Activated naive CD4-positive, alpha-beta T cell treated with anti-CD3 and anti-CD28 coated beads for 36 hours (primary cell): Measurements from ENCODE around the gene SLC6A19. TPM values are rescaled to one million over a fixed set of nuclear protein-coding genes. Genes with fewer than 3 reads are reported as not detected.
"Not testable (repeated sequence)": the region's sequence is repeated elsewhere in the genome, so short reads cannot be mapped to it uniquely, and the experiment has no call there.

ENCODE experiments used
- CTCF ChIA-PET: fragments of 350-600 bp; sonication (Branson Sonifier 250); formaldehyde crosslinking; loops from one replicate; lab custom pipeline; 2021; ENCODE audit warnings: antibody characterized with exemption; lab: Charles Lee
- DNase-seq: peaks from one replicate; pipeline ENCODE4 v3.0.0-alpha.2; 2020
- H3K27ac Mint-ChIP-seq: one replicate; pipeline ENCODE4 v1.8.0; 2021; ENCODE audit warnings: mild to moderate bottlenecking, mixed read lengths
- H3K27me3 Mint-ChIP-seq: one replicate; pipeline ENCODE4 v1.8.0; 2021; ENCODE audit warnings: low read depth, mixed read lengths
- H3K36me3 Mint-ChIP-seq: one replicate; pipeline ENCODE4 v1.8.0; 2021; ENCODE audit warnings: low read depth, mixed read lengths
- H3K4me1 Mint-ChIP-seq: one replicate; pipeline ENCODE4 v1.8.0; 2021; ENCODE audit warnings: low read depth, mixed read lengths
- H3K4me3 Mint-ChIP-seq: one replicate; pipeline ENCODE4 v1.8.0; 2021; ENCODE audit warnings: mild to moderate bottlenecking, moderate library complexity, mixed read lengths
- H3K9me3 Mint-ChIP-seq: one replicate; pipeline ENCODE4 v1.8.0; 2021; ENCODE audit warnings: mixed read lengths
- intact Hi-C: fragments of 100-400 bp; cut with micrococcal nuclease; formaldehyde crosslinking; loops from one replicate; pipeline ENCODE4 v1.15.1; 2023
- total RNA-seq, 2 experiments: library from RNA; stranded (reverse); gene quantifications; one replicate each; pipeline ENCODE4 v1.2.3, GENCODE V29; 2021

SLC6A19 gene
- not detected for total RNA-seq

DNA sequence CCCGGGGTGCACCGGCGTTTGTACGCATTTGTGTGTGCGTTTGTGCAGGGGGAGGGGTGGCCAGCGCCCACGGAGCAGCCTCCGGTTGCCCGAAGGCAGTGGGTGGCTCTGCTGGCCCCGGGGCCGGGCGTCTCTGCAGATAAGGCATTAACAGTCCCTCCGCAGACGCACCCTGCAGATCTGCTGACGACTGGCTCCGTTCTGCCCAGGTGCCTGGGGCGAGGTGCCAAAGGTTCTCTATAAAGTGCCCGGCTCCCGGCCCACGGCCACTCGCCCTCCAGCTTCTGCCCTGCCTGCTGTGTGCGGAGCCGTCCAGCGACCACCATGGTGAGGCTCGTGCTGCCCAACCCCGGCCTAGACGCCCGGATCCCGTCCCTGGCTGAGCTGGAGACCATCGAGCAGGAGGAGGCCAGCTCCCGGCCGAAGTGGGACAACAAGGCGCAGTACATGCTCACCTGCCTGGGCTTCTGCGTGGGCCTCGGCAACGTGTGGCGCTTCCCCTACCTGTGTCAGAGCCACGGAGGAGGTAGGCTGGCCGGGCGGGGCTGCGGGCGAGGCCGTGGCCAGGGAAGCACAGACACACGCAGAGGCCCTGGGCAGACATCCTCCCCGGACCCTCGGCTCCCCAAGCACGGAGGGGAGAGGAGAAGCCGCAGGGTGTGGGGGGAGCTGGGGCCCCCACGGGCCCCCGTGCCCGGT lies at the start of gene SLC6A19:
Gene SLC6A19, plus strand, starts transcription at position 269 of the 699 bp plus-strand sequence. Its CDS starts 56 bp downstream, at position 325.
- CTCF ChIA-PET = interaction anchor here (0.6 kb wide), 1 partner anchor 272 kb away, joined by 4 read pairs; no protein-coding TSS in a partner anchor
- Mint-ChIP-seq H3K27me3 (peaks cover 2% of the 10 kb centered on the region), H3K9me3 (no peaks in the 10 kb centered on the region), H3K4me1 (no peaks in the 10 kb centered on the region), H3K27ac (no peak within 1 kb of the TSS), H3K4me3 (no peak within 1 kb of the TSS), H3K36me3 (no peaks in the 10 kb centered on the region)
- intact Hi-C loops = no loop called here
- no peak for DNase-seq

DNA sequence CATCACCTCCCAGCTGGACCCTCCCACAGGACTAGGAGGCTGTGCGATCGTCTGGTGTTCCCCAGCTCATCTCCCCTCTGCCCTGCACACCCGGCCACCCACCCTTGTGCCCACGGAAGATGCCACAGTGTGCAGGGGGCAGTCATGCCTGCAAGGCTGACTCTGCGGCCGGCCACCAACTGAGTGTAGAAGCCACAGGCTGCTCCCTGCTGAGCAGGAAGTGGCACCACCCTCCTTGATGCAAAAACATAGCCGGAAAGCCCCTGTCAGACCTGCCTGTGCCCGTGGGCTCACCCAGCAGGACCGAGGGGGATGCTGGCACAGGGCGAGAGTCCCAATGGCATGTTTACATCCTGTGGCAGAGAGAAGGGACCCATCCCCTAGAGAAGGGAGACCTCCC lies 49.2 kb upstream of the SLC6A19 start:
- no peak overlapping the region for H3K4me3 Mint-ChIP-seq
- intact Hi-C loops = no loop called here

DNA sequence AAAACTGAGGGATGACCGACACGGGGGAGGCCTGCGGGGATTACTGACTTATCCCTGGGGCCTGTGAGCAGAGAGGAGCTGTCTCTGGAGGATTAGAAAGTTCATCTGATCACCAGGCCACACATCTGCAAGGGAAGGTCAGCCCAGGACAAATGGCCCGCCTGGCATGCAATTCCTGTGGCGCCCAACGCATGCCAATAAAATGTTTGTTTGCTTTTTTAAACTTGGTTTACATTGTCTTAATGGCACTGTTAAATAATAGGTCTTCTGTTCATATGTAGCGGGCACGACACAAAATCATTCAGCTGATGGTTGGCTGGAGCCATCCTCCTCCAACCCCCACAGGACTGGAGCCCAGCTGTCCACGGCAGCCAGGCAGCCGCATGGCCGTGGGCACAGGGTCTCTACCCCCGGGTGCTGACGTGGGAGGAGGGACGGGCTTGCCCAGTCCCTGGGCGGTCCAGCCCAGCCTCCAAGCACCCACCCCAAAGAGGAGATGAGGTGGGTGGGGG lies 48.6 kb upstream of the SLC6A19 start:
- CTCF ChIA-PET = no interaction called here
- peaks cover 2% of the 10 kb centered on the region for H3K36me3 Mint-ChIP-seq
- no peaks in the 10 kb centered on the region for H3K4me1 Mint-ChIP-seq
- H3K9me3 Mint-ChIP-seq = peaks cover 2% of the 10 kb centered on the region
- no peak for DNase-seq
- intact Hi-C loops = no loop called here
- H3K27me3 Mint-ChIP-seq = peaks cover 29% of the 10 kb centered on the region
- H3K27ac Mint-ChIP-seq = no peak overlapping the region
- no peak overlapping the region for H3K4me3 Mint-ChIP-seq

More for the DNA sequence above, 49.2 kb upstream of the SLC6A19 start:
- H3K27me3 Mint-ChIP-seq = peaks cover 23% of the 10 kb centered on the region
- no peak overlapping the region for H3K27ac Mint-ChIP-seq
- H3K4me1 Mint-ChIP-seq = no peaks in the 10 kb centered on the region
- no peak for DNase-seq
- H3K9me3 Mint-ChIP-seq = no peaks in the 10 kb centered on the region
- no peaks in the 10 kb centered on the region for H3K36me3 Mint-ChIP-seq
- CTCF ChIA-PET = no interaction called here

DNA sequence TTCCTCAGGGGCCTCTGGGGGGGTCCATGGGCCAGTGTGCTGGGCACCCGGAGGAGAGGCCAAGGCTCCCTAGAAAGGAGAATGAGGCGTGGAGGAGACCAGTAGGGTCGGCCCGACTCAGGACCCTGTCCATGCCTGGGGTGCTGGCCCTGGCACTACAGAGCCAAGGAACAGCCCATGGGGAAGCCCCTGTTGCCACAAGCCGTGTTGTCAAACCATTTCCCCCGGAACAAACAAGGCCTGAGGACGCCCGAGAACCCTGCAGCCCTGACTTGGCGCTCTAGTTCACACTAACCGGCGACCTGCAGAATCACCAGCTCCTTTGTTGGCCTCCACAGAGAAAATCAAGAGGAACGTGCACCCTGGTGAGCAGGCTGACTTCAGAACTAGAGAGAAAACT lies 48.0 kb upstream of the SLC6A19 start:
- no peaks in the 10 kb centered on the region for H3K4me1 Mint-ChIP-seq
- intact Hi-C loops = no loop called here
- H3K27ac Mint-ChIP-seq = no peak overlapping the region
- H3K36me3 Mint-ChIP-seq = peaks cover 2% of the 10 kb centered on the region
- no peak for DNase-seq
- peaks cover 2% of the 10 kb centered on the region for H3K9me3 Mint-ChIP-seq
- H3K4me3 Mint-ChIP-seq = no peak overlapping the region
- CTCF ChIA-PET = no interaction called here
- peaks cover 32% of the 10 kb centered on the region for H3K27me3 Mint-ChIP-seq

DNA sequence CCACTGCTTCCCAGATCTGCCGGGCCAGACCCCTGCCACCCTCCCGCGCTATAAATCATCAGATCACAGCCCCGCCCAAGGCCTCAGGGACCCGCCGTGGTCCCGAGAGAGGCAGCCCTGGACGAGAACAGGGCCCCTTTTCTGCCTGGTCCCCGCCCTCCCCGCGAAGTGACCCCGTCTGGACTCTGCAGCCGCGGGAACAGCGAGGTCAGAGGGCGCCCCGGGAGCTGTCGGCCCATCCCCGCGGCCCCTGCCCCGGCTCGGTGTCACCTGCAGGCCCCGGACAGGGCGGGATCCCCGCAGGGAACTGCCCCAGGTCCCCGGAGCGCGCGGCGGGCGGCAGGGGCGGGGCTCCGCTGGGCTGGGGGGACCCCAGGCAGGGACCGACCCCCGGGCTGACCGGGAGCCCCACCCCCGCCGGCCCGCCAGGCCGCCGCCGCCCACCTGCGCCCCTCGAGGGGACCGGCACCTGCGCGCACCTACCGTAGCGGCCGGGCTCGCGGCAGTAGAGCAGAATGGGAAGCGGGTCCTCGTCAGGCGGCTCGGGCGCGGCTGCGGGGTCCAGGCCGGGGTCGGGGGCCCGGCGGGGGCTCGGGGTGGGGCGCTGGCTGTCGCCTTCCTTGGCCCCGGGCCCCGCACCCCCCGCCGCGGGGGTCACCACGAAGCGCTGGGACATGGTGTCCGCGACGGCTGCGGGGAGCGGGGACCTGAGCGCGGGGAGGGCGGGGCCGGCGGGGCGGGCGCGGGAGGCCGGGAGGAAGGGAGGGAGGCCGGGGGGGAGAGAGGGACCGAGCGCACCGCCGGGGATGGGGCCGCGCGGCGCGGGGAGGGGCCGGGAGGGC lies 46.0 kb upstream of the SLC6A19 start:
- intact Hi-C loops = no loop called here
- DNase-seq = no peak
- CTCF ChIA-PET = no interaction called here
- Mint-ChIP-seq H3K4me1 (no peaks in the 10 kb centered on the region), H3K36me3 (peaks cover 2% of the 10 kb centered on the region), H3K27ac (no peak overlapping the region), H3K27me3 (peaks cover 51% of the 10 kb centered on the region), H3K9me3 (peaks cover 2% of the 10 kb centered on the region), H3K4me3 (no peak overlapping the region)

DNA sequence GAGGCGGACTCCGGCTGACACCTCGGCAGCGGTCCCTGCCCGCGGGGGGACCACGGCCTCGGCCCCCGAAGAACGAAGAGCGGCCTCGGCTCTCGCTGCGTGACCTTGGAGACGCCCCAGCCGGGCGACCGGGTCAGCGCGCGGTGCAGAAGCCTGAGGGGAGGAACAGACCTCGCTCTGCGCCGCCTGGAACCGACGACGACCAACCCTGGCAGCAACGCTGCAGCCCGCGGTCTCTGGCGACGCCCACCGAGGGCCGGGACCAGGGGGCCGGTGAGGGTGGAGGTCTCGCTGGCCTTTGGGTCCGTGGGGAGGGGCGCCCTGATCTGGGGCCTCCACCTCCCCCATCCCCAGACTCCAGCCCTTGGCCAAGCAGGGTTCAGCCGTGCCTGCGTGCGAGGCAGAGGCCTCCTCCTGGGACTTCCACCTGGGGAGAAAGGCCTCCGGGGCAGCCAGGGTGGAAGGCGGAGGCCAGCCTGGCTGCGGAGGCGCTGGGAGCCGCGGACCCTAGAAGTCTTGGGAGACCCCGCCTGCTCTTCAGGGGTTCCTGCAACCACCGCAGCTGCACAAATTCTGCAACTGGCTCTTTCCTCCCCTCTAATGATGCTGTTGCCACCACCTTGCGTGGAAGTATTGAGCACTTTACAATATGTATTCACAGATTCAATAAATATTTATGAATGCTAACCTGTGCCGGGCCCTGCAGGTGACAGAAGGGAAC lies 45.2 kb upstream of the SLC6A19 start:
- Mint-ChIP-seq H3K9me3 (peaks cover 2% of the 10 kb centered on the region), H3K27ac (no peak overlapping the region), H3K4me1 (no peaks in the 10 kb centered on the region), H3K27me3 (peaks cover 51% of the 10 kb centered on the region), H3K4me3 (no peak overlapping the region), H3K36me3 (peaks cover 2% of the 10 kb centered on the region)
- intact Hi-C loops = no loop called here
- no peak for DNase-seq
- CTCF ChIA-PET = no interaction called here

DNA sequence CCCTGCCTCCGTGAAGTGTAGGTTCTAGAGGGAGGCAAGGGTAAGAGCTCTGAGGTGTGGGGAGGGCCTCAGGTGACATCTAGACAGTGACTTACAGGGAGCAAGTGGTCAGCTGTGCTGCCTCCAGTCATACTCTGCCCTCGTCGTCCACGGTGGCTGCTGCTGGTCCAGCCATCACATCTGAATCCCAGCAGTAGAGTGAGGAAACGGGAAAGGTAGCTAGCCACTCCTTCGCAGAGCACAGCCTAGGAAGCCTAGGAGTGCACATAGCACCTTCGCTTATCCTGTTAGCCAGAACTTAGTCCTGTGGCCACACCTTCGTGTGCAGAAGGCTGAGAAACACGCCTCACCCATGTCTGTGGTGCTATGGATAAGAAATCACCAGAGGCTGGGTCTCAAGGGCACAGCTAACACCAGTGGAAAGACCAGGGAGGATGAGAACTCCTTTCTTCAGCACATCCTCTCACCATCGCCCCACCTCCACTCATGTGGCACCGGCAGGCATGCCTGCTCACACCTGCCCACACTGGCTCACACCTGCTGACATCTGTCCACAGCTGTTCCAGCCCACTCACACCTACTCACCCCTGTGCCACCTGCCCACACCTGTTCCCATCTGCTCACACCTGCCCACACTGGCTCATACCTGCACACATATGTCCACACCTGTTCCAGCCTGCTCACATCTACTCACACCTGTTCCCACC lies 44.5 kb upstream of the SLC6A19 start:
- Mint-ChIP-seq H3K4me1 (no peaks in the 10 kb centered on the region), H3K36me3 (peaks cover 2% of the 10 kb centered on the region), H3K27me3 (peaks cover 51% of the 10 kb centered on the region), H3K4me3 (no peak overlapping the region), H3K9me3 (peaks cover 2% of the 10 kb centered on the region), H3K27ac (no peak overlapping the region)
- CTCF ChIA-PET = no interaction called here
- no peak for DNase-seq
- intact Hi-C loops = no loop called here

DNA sequence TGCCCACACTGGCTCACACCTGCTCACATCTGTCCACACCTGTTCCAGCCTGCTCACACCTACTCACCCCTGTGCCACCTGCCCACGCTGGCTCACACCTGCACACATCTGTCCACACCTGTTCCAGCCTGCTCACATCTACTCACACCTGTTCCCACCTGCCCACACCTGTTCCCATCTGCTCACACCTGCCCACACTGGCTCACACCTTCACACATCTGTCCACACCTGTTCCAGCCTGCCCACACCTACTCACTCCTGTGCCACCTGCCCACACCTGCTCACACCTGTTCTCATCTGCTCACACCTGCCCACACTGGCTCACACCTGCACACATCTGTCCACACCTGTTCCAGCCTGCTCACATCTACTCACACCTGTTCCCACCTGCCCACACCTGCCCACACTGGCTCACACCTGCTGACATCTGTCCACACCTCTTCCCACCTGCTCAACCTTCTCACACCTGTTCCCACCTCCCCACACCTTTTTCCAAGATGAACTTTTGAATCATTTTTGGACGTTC lies 43.9 kb upstream of the SLC6A19 start:
- H3K9me3 Mint-ChIP-seq, H3K36me3 Mint-ChIP-seq, DNase-seq, H3K27ac Mint-ChIP-seq, H3K4me3 Mint-ChIP-seq, H3K4me1 Mint-ChIP-seq, intact Hi-C loops, CTCF ChIA-PET: not testable (repeated sequence)
- H3K27me3 Mint-ChIP-seq = peaks cover 51% of the 10 kb centered on the region

DNA sequence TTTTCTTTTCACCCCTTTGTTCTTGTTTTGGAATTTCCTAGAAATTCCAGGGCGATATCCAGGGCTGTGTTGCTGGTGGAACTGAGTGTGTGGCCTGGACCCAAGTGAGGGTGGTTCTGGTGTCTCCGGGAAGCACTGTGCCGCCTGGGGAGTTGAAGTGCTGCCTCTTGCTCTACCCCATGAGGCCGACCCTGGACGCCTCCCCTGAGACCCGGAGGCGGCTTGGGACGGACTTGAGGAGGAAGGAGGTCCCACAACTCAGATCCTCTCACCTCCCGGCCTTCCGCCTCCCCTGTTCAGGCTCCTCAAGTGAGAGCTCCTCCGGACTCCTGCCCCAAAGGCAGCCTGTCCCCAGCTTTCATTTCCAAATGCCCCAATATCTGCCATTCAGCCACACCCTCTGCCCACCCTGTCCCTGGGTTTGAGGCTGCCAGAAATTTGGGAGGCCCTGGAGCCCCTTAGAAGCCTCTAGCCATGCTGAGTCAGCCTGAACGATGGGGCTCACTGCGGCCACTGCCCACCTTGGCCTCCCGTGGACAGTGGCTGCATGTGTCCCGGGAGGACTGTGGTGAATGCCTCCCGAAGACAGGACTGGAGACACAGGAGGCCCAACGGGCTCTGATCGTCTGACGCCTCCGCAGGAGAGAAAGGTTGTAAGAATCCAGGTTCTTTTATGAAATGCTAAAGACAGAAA lies 42.6 kb upstream of the SLC6A19 start:
- Mint-ChIP-seq H3K27me3 (peaks cover 46% of the 10 kb centered on the region), H3K4me3 (no peak overlapping the region), H3K27ac (no peak overlapping the region), H3K36me3 (peaks cover 2% of the 10 kb centered on the region), H3K9me3 (peaks cover 2% of the 10 kb centered on the region), H3K4me1 (no peaks in the 10 kb centered on the region)
- intact Hi-C loops = no loop called here
- DNase-seq = no peak
- CTCF ChIA-PET = no interaction called here

DNA sequence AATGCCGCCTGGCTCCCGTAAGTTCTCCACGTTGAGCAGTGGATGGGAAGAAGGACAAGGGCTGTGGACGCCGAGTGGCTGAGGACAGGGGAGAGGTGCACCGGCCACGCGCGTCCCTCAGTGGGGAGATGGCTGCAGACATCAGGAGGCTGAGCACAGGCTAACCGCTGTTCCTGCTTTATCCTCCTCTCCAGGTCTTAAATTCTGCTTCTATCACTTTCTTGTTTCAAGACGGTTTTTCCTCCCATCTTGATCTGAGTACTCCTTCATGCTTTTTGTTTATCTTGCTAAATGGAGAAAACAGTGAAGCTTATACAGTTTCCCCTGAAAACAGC lies 42.1 kb upstream of the SLC6A19 start:
- Mint-ChIP-seq H3K9me3 (peaks cover 2% of the 10 kb centered on the region), H3K36me3 (peaks cover 2% of the 10 kb centered on the region), H3K27me3 (peaks cover 41% of the 10 kb centered on the region), H3K4me1 (no peaks in the 10 kb centered on the region), H3K27ac (no peak overlapping the region), H3K4me3 (no peak overlapping the region)
- intact Hi-C loops = no loop called here
- CTCF ChIA-PET = no interaction called here
- DNase-seq = no peak

DNA sequence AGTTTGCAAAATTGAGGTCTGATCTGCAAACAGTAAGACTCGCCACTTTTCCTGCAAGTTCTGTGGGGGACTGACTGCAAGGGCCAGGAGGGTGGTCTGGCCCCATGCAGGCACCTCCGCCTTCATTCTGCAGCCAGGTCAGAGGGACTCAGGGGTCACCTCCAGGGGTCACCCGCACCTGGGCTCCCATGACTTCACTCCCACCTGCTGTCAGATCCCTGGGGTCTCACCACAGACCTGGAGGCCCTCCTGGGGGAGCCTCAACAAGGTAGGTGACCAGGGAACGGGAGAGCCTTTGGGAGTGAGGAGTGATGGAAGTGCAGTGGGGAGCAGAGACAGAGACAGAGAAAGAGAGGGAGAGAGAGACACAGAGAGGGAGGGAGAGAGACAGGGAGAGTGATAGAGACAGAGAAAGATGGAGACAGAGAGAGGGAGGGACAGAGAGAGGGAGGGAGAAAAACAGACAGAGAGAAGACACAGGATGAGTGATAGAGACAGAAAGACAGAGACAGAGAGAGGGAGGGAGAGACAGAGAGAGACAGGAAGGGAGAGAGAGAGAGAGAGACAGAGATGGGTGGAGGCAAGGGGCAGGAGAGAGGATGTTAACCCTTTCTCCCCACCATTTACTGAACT lies 41.5 kb upstream of the SLC6A19 start:
- H3K36me3 Mint-ChIP-seq = peaks cover 2% of the 10 kb centered on the region
- CTCF ChIA-PET = no interaction called here
- intact Hi-C loops = no loop called here
- no peak overlapping the region for H3K4me3 Mint-ChIP-seq
- peaks cover 38% of the 10 kb centered on the region for H3K27me3 Mint-ChIP-seq
- peaks cover 2% of the 10 kb centered on the region for H3K9me3 Mint-ChIP-seq
- no peak for DNase-seq
- H3K4me1 Mint-ChIP-seq = no peaks in the 10 kb centered on the region
- no peak overlapping the region for H3K27ac Mint-ChIP-seq
